Psoas muscle (tissue), 8 donors: ENCODE results near the gene NDUFS8. TPM values are rescaled to one million over a fixed set of nuclear protein-coding genes. Genes with fewer than 3 reads are reported as not detected.

Experiments
- ATAC-seq, 4 donors: fragments of 200-7000 bp; cut with Tn5 transposase; one replicate each; pipeline ENCODE4 v1.9.1; 2020; ENCODE audit warnings: moderate library complexity in 3 of 4, mild to moderate bottlenecking in 2 of 4
- DNase-seq, 2 donors: peaks; one replicate each; pipeline ENCODE4 v3.0.0-alpha.2; 2020
- H3K27ac ChIP-seq: fragments of 200-600 bp; one replicate; pipeline ENCODE4 v1.8.0; 2022
- H3K27me3 ChIP-seq, 3 donors: fragments of 200-600 bp in 1 of 3; one replicate each; pipeline versions ENCODE4 v1.6.1 to v1.8.0; 2013 to 2022; ENCODE audit warnings: low read length in 2 of 3, mild to moderate bottlenecking in 2 of 3, moderate library complexity in 1 of 3; ENCODE audit not compliant: insufficient read depth in 3 of 3
- H3K36me3 ChIP-seq, 2 donors: fragments of 200-600 bp in 1 of 2; one replicate each; pipeline versions ENCODE4 v1.6.1 to v1.8.0; 2013 to 2022; ENCODE audit warnings: low read depth in 1 of 2, mild to moderate bottlenecking in 1 of 2, moderate library complexity in 1 of 2; ENCODE audit not compliant: insufficient read depth in 1 of 2
- H3K4me1 ChIP-seq: fragments of 200-600 bp; one replicate; pipeline ENCODE4 v1.8.0; 2022
- H3K4me3 ChIP-seq: fragments of 200-600 bp; one replicate; pipeline ENCODE4 v1.8.0; 2022; ENCODE audit warnings: mild to moderate bottlenecking
- H3K9me3 ChIP-seq: fragments of 200-600 bp; one replicate; pipeline ENCODE4 v1.8.0; 2022
- WGBS, 3 donors: extraction: QIAGEN DNeasy Blood & Tissue Kit; methylation state at CpG; one replicate each; pipeline versions ENCODE4 v1.1.6 to v1.1.7; 2013; 5-methylcytosine and 5-hydroxymethylcytosine counted together
- intact Hi-C, 2 donors: fragments of 100-400 bp; cut with DNase I; formaldehyde crosslinking; loops; one replicate each; pipeline versions ENCODE4 v1.11.0 to v1.14.2; 2022
- polyA plus RNA-seq, 3 donors: library from polyadenylated mRNA; stranded (reverse); fragments of 200-250 nt; gene quantifications; one replicate each; pipeline ENCODE4 v1.2.3, GENCODE V29; 2013
- total RNA-seq, 4 donors: library from RNA; stranded (reverse); fragmentation: NEBNext Ultra II Directional in 2 of 4; extraction: Animal tissue kit (Norgen Biotek cat#: 25700) in 2 of 4; gene quantifications; one replicate each; pipeline versions ENCODE4 v1.2.1 to v1.2.4, GENCODE V29; 2021 to 2023
- TF ChIP-seq, protein P1 (sequence below): fragments of 200-600 bp; IDR thresholded peaks from one replicate; pipeline ENCODE4 v1.8.0; 2022; ENCODE audit warnings: antibody characterized with exemption
- donor health status: healthy with polysubstance abuse.
- donor health status: DM: no; HTN: no; CAD: no; lungs with moderate emphysema.
- donor health status: Bipolar disorder and iron deficiency.
- donor health status: healthy.
- donor health status: DM: yes; HTN: yes; CAD: no.
- donor health status: DM: no; HTN: no; CAD: no.
- donor health status: DM: no; HTN: no; CAD: no.
- donor health status: DM: yes; HTN: yes; CAD: no.

NDUFS8 gene
- total and polyA plus RNA-seq, 7 donors = 193 to 390 (median 257) TPM

DNA sequence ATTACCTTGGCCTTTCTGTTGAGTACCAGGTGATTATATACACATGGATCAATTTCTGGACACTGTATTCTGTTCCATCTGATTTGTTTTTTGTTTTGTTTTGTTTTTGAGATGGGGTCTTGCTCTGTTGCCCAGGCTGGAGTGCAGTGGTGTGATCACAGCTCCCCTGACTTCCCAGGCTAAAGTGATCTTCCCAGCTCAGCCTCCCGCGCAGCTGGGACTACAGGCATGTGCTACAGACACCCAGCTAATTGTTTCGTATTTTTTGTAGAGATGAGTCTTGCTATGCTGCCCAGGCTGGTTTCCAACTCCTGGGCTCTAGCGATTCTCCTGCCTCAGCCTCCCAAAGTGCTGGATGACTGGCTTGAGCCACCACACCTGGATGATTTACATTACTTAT is 27.3 kb downstream of the NDUFS8 start:
- ATAC-seq = no peak
- TF ChIP-seq, protein P1, sequence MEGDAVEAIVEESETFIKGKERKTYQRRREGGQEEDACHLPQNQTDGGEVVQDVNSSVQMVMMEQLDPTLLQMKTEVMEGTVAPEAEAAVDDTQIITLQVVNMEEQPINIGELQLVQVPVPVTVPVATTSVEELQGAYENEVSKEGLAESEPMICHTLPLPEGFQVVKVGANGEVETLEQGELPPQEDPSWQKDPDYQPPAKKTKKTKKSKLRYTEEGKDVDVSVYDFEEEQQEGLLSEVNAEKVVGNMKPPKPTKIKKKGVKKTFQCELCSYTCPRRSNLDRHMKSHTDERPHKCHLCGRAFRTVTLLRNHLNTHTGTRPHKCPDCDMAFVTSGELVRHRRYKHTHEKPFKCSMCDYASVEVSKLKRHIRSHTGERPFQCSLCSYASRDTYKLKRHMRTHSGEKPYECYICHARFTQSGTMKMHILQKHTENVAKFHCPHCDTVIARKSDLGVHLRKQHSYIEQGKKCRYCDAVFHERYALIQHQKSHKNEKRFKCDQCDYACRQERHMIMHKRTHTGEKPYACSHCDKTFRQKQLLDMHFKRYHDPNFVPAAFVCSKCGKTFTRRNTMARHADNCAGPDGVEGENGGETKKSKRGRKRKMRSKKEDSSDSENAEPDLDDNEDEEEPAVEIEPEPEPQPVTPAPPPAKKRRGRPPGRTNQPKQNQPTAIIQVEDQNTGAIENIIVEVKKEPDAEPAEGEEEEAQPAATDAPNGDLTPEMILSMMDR = no peak
- Histone ChIP-seq H3K9me3 (no peaks in the 10 kb centered on the region), H3K36me3 (peaks cover 8 to 64% of the 10 kb centered on the region in 2 donors), H3K4me1 (no peaks in the 10 kb centered on the region), H3K4me3 (no peak overlapping the region), H3K27me3 (no peaks in the 10 kb centered on the region), H3K27ac (no peak overlapping the region)
- intact Hi-C loops = no loop called here
- no peak for DNase-seq
- WGBS, 3 donors = 96 to 98% (median 97%) methylated on average over 4 of the region's 4 CpGs

DNA sequence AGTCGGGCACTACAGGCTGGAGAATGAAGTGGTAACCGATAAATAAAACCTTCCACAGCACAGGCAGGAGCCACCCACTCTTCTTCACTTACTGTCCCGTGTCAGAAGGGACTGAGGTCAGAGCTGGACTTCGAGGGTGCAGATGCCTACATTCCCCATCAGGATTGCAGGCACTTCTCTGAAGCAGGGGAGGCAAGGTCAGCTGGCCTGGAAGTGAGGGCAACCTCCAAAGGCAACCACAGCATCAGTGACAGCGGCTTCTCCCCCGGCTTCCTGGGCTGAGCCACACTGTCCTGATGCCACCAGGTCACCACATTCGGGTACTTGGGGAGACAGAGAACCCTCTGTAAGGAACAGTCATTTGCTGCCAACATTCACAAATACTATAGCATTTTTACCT is 31.0 kb downstream of the NDUFS8 start:
- H3K4me1 ChIP-seq = no peaks in the 10 kb centered on the region
- DNase-seq (no peak), ATAC-seq (no peak)
- H3K27ac ChIP-seq = no peak overlapping the region
- H3K4me3 ChIP-seq = no peak overlapping the region
- intact Hi-C loops = no loop called here
- TF ChIP-seq, protein P1 = no peak
- H3K9me3 ChIP-seq = no peaks in the 10 kb centered on the region
- H3K36me3 ChIP-seq = peaks cover 8 to 89% of the 10 kb centered on the region in 2 donors
- no peaks in the 10 kb centered on the region for H3K27me3 ChIP-seq
- 93 to 97% (median 96%) methylated on average over 7 of the region's 7 CpGs for WGBS, 3 donors

DNA sequence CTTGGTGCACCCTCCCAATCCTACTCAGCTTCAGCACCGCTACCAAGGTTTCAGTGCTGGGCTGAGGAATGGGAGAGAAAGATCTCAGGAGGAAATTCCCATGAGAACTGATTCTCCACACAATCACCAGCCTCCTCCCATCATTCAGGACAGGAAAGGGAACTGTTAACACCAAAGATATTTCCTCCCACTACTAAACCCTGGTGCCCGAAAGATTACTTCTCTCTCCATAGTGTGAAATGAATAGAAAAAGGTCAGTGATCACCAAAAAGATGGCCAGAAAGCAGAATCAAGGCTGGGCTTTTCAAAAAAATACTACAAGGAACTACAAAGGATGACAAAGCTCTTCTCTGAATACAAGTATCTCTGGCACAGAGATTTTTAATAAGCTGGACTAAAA is 34.4 kb downstream of the NDUFS8 start:
- 78 to 91% (median 88%) methylated on average over 2 of the region's 2 CpGs for WGBS, 3 donors
- ATAC-seq (no peak), DNase-seq (no peak)
- no peaks in the 10 kb centered on the region for H3K9me3 ChIP-seq
- no peaks in the 10 kb centered on the region for H3K4me1 ChIP-seq
- no peak overlapping the region for H3K4me3 ChIP-seq
- H3K27ac ChIP-seq = no peak overlapping the region
- peaks cover 8 to 99% of the 10 kb centered on the region in 2 donors for H3K36me3 ChIP-seq
- H3K27me3 ChIP-seq = no peaks in the 10 kb centered on the region
- intact Hi-C loops = no loop called here
- TF ChIP-seq, protein P1 = no peak

DNA sequence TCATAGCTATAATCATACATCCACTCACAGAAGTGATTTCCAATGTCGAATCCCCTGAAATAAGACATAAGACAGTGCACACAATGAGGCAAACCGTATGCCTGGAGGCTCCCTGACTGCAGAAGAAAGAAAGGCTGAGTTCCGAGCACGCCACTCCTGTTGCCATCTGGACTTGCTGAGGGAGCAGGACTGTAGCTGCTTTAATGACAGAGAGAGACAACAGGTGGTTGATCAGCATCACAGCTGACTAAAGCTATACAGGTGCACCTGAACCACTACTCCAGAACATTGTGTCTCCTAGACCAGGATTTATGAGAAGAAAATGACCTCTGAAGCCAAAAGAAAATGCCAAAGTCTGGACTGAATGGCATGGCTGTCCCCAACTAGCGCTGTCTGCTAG is 35.4 kb downstream of the NDUFS8 start:
- no peaks in the 10 kb centered on the region for H3K9me3 ChIP-seq
- 90 to 94% (median 92%) methylated on average over 5 of the region's 5 CpGs for WGBS, 3 donors
- no peaks in the 10 kb centered on the region for H3K4me1 ChIP-seq
- no peak for DNase-seq
- intact Hi-C loops = no loop called here
- TF ChIP-seq, protein P1 = no peak
- no peak overlapping the region for H3K4me3 ChIP-seq
- no peak overlapping the region for H3K27ac ChIP-seq
- peaks cover 12 to 99% of the 10 kb centered on the region in 2 donors for H3K36me3 ChIP-seq
- no peak for ATAC-seq
- no peaks in the 10 kb centered on the region for H3K27me3 ChIP-seq

DNA sequence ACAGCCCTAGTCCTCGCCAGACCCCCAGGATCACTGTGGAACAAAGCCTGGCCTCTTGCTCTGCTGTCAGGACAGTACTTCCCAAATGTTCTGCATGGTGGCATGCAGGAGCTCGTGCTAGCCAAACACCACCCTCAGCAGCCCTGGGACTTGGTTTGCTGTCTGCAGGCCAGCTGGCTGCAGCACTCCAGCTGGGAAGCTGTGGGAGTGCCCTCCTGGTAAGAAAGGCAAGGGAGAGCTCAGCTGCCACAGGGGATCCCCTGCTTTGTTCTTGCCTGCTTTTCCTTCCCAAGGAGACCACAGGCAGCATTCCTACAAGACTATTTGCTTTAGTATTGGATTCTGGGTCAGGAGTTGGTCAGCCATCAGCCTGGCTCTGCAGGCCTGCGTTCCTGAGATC is 36.3 kb downstream of the NDUFS8 start:
- Histone ChIP-seq H3K4me1 (no peaks in the 10 kb centered on the region), H3K4me3 (no peak overlapping the region), H3K36me3 (peaks cover 11 to 99% of the 10 kb centered on the region in 2 donors), H3K27me3 (no peaks in the 10 kb centered on the region), H3K9me3 (no peaks in the 10 kb centered on the region), H3K27ac (no peak overlapping the region)
- DNase-seq = no peak
- intact Hi-C loops = no loop called here
- 57 to 61% (median 60%) methylated on average over 3 of the region's 3 CpGs for WGBS, 3 donors
- TF ChIP-seq, protein P1 = no peak
- ATAC-seq = peak in 3 of 4 donors; percentile 49 to 54 (median 50)
